CD14-positive monocyte (primary cell): ENCODE measurements around the gene AP1S2. TPM values are rescaled to one million over a fixed set of nuclear protein-coding genes. Genes with fewer than 3 reads are reported as not detected.
A peak's percentile ranks its signal among the peaks of the same experiment; 100 is the strongest.

ENCODE experiments used
- DNase-seq, 3 donors: peaks; one replicate each; pipeline ENCODE4 v3.0.0-alpha.2; 2011 to 2022
- H2AFZ ChIP-seq: 2 replicates; pipeline ENCODE4 v1.6.0; 2012; ENCODE audit warnings: mild to moderate bottlenecking, low read depth, low read length, inconsistent platforms; ENCODE audit not compliant: insufficient read depth, poor library complexity, severe bottlenecking
- H3K27ac ChIP-seq, 2 donors: 1 replicate in 1 of 2; 2 replicates in 1 of 2; pipeline ENCODE4 v1.5.1; 2012 to 2013; ENCODE audit warnings: low read length in 2 of 2, control low read depth in 1 of 2, inconsistent platforms in 1 of 2, low read depth in 1 of 2, mild to moderate bottlenecking in 1 of 2
- H3K27me3 ChIP-seq, 2 donors: one replicate each; pipeline versions ENCODE4 v1.6.0 to v1.6.1; 2011 to 2013; ENCODE audit warnings: low read length in 2 of 2; ENCODE audit not compliant: control insufficient read depth in 2 of 2, insufficient read depth in 2 of 2
- H3K36me3 ChIP-seq, 2 donors: replicated peaks in 1 of 2; 1 replicate in 1 of 2; 2 replicates in 1 of 2; pipeline versions ENCODE4 v1.5.1 to v1.6.1; 2012 to 2013; ENCODE audit warnings: low read length in 2 of 2, control low read depth in 1 of 2, inconsistent platforms in 1 of 2, mild to moderate bottlenecking in 1 of 2; ENCODE audit not compliant: insufficient read depth in 2 of 2, control insufficient read depth in 1 of 2
- H3K4me1 ChIP-seq, 2 donors: 1 replicate in 1 of 2; 2 replicates in 1 of 2; pipeline versions ENCODE4 v1.5.1 to v1.6.1; 2012 to 2013; ENCODE audit warnings: low read length in 2 of 2, control low read depth in 1 of 2, inconsistent platforms in 1 of 2, mild to moderate bottlenecking in 1 of 2, moderate library complexity in 1 of 2; ENCODE audit not compliant: insufficient read depth in 2 of 2, control insufficient read depth in 1 of 2
- H3K4me2 ChIP-seq: replicated peaks from 2 replicates; pipeline ENCODE3; 2012; ENCODE audit warnings: low read length, moderate library complexity, mild to moderate bottlenecking; ENCODE audit not compliant: poor library complexity, severe bottlenecking; ENCODE audit errors: extremely low read depth
- H3K4me3 ChIP-seq, 3 experiments: fragments of 200-600 bp in 1 of 3; sonication (generic) in 1 of 3; replicated peaks in 1 of 3; 1 replicate in 2 of 3; 2 replicates in 1 of 3; pipeline ENCODE4 v1.5.1; 2011 to 2013; ENCODE audit warnings: low read length in 3 of 3, mild to moderate bottlenecking in 3 of 3, control low read depth in 2 of 3, low read depth in 2 of 3, inconsistent platforms in 1 of 3, moderate library complexity in 1 of 3
- H3K79me2 ChIP-seq: 2 replicates; pipeline ENCODE4 v1.6.0; 2012; ENCODE audit warnings: mild to moderate bottlenecking, control low read depth, inconsistent platforms, low read length, moderate library complexity; ENCODE audit not compliant: insufficient read depth
- H3K9ac ChIP-seq: 2 replicates; pipeline ENCODE4 v1.6.0; 2017; ENCODE audit warnings: low read length, mild to moderate bottlenecking; ENCODE audit not compliant: insufficient read depth, poor library complexity, severe bottlenecking
- H3K9me3 ChIP-seq, 2 donors: replicated peaks in 1 of 2; 1 replicate in 1 of 2; 2 replicates in 1 of 2; pipeline versions ENCODE4 v1.5.1 to v1.6.1; 2012 to 2013; ENCODE audit warnings: low read length in 2 of 2, control low read depth in 1 of 2; ENCODE audit not compliant: control insufficient read depth in 1 of 2, insufficient read depth in 1 of 2
- H4K20me1 ChIP-seq: 2 replicates; pipeline ENCODE4 v1.6.0; 2012; ENCODE audit warnings: mild to moderate bottlenecking, low read length, control low read depth, moderate library complexity; ENCODE audit not compliant: insufficient read depth
- H3K27ac Mint-ChIP-seq, 7 donors: one replicate each; pipeline ENCODE4 v1.8.0; 2020; ENCODE audit warnings: mild to moderate bottlenecking in 7 of 7, mixed read lengths in 7 of 7, moderate library complexity in 6 of 7, inconsistent platforms in 2 of 7
- H3K27me3 Mint-ChIP-seq, 3 donors: one replicate each; pipeline ENCODE4 v1.8.0; 2021 to 2022; ENCODE audit warnings: low read depth in 3 of 3, mild to moderate bottlenecking in 3 of 3, mixed read lengths in 3 of 3, moderate library complexity in 3 of 3, inconsistent platforms in 1 of 3
- H3K36me3 Mint-ChIP-seq, 2 donors: one replicate each; pipeline ENCODE4 v1.8.0; 2020; ENCODE audit warnings: mixed read lengths in 2 of 2, inconsistent platforms in 1 of 2, mild to moderate bottlenecking in 1 of 2
- H3K4me1 Mint-ChIP-seq: one replicate; pipeline ENCODE4 v1.8.0; 2020; ENCODE audit warnings: mild to moderate bottlenecking, mixed read lengths
- H3K4me3 Mint-ChIP-seq, 2 donors: one replicate each; pipeline ENCODE4 v1.8.0; 2020; ENCODE audit warnings: mild to moderate bottlenecking in 2 of 2, mixed read lengths in 2 of 2, moderate library complexity in 1 of 2
- H3K9me3 Mint-ChIP-seq, 7 donors: one replicate each; pipeline ENCODE4 v1.8.0; 2020 to 2022; ENCODE audit warnings: mixed read lengths in 7 of 7, mild to moderate bottlenecking in 6 of 7, moderate library complexity in 6 of 7, inconsistent platforms in 2 of 7
- WGBS: methylation state at CpG from one replicate; pipeline ENCODE4 v1.1.5; 2013; ENCODE audit warnings: missing lambda C conversion rate; ENCODE audit not compliant: insufficient coverage; 5-methylcytosine and 5-hydroxymethylcytosine counted together
- intact Hi-C, 2 donors: fragments of 100-400 bp; cut with micrococcal nuclease; formaldehyde crosslinking; loops; one replicate each; pipeline versions ENCODE4 v1.15.0 to v1.15.1; 2023
- polyA plus RNA-seq, 3 donors: library from polyadenylated mRNA; depleted of rRNA in 1 of 3; unstranded in 2 of 3; stranded (reverse) in 1 of 3; fragments of 300-500 nt in 2 of 3; fragments of >200 nt in 1 of 3; fragmentation: Illumina TruSeq in 2 of 3; gene quantifications; 1 replicate in 2 of 3; 2 replicates in 1 of 3; pipeline ENCODE4 v1.2.3, GENCODE V29; 2012 to 2021
- TF ChIP-seq, protein P1 (sequence below): fragments of 200-600 bp; IDR thresholded peaks from one replicate; pipeline ENCODE4 v1.8.0; 2022; ENCODE audit warnings: antibody characterized with exemption, mild to moderate bottlenecking

The AP1S2 gene
- polyA plus RNA-seq, 3 donors: 155 to 851 (median 806) TPM

DNA sequence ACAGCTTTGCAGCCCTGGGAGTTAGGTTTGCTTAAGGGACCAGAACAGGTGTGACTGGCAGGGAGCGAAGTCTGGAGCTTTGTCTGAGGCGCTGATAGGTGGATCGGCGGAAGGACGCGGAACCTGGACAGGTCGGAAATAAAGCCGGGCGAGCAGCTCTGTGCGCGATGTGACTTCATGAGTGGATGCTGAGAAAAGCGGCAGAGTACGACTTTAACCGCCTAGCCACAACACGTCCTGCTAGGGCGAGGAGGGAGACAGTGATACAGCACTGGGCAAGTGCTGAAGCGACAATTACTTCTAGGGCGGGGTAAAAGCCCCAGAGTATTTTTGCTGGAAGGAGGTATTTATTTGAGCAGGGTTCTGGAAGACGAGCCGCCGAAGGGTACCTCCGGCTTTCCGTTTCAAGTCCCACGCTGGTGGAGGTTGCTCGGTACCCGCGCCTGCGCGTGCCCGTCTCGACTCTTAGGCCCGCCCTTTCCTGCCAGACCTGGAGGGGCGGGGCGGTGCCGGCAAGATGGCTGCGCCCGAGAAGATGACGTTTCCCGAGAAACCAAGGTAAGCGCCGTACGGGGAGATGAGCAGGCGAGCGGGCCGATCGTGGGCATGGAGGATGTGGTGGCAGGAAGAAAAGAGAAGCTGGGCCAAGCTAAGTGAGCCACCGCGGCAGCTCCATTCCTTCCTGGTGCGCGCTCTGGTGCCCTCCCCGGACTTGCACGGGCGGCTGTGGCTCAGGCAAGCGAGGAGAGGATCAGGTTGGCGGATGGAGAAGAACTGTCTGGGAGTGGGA, 64.4 kb downstream of the AP1S2 start, which contains the start of gene ZRSR2:
TSS of gene ZRSR2 (plus strand) at position 506 of the 790 bp plus-strand sequence. CDS start at position 518, 12 bp downstream.
- Histone ChIP-seq H3K79me2 (peaks cover 35% of the 10 kb centered on the region), H3K36me3 (peaks cover 10 to 28% of the 10 kb centered on the region in 2 donors), H4K20me1 (peaks cover 22% of the 10 kb centered on the region), H3K4me3 (peak within 1 kb of the TSS; percentile 83 to 96 (median 87)), H2AFZ (peak within 1 kb of the TSS; percentile 94), H3K4me1 (peaks cover 36 to 51% of the 10 kb centered on the region in 2 donors), H3K27ac (peak within 1 kb of the TSS; percentile 84 to 98), H3K9ac (peak within 1 kb of the TSS; percentile 75), H3K4me2 (peak within 1 kb of the TSS; percentile 87), H3K27me3 (no peaks in the 10 kb centered on the region), H3K9me3 (no peaks in the 10 kb centered on the region)
- H3K36me3 Mint-ChIP-seq: peaks cover 14 to 25% of the 10 kb centered on the region in 2 donors
- WGBS: 0% methylated on average over 29 of the region's 55 CpGs
- peaks cover 26% of the 10 kb centered on the region for H3K4me1 Mint-ChIP-seq
- peaks cover 0 to 2% (median 0%) of the 10 kb centered on the region in 3 donors for H3K27me3 Mint-ChIP-seq
- peak; percentile 68 to 71 (median 69) for DNase-seq
- H3K4me3 Mint-ChIP-seq: no peak within 1 kb of the TSS
- H3K27ac Mint-ChIP-seq: no peak within 1 kb of the TSS
- TF ChIP-seq, protein P1, sequence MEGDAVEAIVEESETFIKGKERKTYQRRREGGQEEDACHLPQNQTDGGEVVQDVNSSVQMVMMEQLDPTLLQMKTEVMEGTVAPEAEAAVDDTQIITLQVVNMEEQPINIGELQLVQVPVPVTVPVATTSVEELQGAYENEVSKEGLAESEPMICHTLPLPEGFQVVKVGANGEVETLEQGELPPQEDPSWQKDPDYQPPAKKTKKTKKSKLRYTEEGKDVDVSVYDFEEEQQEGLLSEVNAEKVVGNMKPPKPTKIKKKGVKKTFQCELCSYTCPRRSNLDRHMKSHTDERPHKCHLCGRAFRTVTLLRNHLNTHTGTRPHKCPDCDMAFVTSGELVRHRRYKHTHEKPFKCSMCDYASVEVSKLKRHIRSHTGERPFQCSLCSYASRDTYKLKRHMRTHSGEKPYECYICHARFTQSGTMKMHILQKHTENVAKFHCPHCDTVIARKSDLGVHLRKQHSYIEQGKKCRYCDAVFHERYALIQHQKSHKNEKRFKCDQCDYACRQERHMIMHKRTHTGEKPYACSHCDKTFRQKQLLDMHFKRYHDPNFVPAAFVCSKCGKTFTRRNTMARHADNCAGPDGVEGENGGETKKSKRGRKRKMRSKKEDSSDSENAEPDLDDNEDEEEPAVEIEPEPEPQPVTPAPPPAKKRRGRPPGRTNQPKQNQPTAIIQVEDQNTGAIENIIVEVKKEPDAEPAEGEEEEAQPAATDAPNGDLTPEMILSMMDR: no peak
- intact Hi-C loops: no loop called here
- no peaks in the 10 kb centered on the region for H3K9me3 Mint-ChIP-seq

DNA sequence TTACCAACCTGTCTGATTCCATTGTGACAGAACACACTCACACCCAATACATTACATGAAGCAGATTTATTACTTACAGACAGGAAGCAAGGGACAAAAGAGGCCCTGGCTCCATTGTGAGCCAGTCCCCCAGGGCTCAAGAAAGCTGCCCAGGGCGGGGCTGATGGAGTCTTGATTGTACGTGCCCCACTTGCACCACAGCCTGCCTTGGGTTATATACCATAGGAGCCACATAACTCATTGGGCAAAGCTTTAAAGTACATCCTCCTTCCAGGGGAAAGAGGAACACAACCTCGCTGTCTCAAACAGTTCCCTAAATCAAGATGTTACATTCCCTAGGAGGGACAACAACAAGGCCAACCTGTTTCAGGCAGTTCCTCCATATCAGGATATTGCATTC, 67.7 kb downstream of the AP1S2 start:
- Histone ChIP-seq H3K4me2 (peak overlapping the region; percentile 12), H3K27me3 (no peaks in the 10 kb centered on the region), H3K27ac (peak overlapping the region; percentile 68 to 71), H3K4me1 (peaks cover 46 to 70% of the 10 kb centered on the region in 2 donors), H3K9ac (no peak overlapping the region), H4K20me1 (no peaks in the 10 kb centered on the region), H3K36me3 (peaks cover 0 to 8% of the 10 kb centered on the region in 2 donors), H3K9me3 (no peaks in the 10 kb centered on the region), H2AFZ (no peak overlapping the region), H3K4me3 (peak overlapping the region in 1 of 3 experiments; percentile 18), H3K79me2 (peaks cover 3% of the 10 kb centered on the region)
- Mint-ChIP-seq H3K27ac (peak overlapping the region; percentile 81 to 92 (median 91)), H3K4me3 (no peak overlapping the region), H3K4me1 (peaks cover 24% of the 10 kb centered on the region), H3K9me3 (no peaks in the 10 kb centered on the region), H3K27me3 (no peaks in the 10 kb centered on the region), H3K36me3 (peaks cover 4 to 15% of the 10 kb centered on the region in 2 donors)
- peak; percentile 63 to 70 (median 68) for DNase-seq
- TF ChIP-seq, protein P1: no peak
- intact Hi-C loops: no loop called here
- WGBS: no CpG with 5 or more reads among the region's 3 CpGs
